NCI-H128 (cell line): ENCODE measurements around the gene RAMACL.

Experiments
- DNase-seq: peaks from one replicate; lab custom pipeline; 2025; ENCODE audit not compliant: unreplicated experiment; lab: John Stamatoyannopoulos, UW

The RAMACL gene

DNA sequence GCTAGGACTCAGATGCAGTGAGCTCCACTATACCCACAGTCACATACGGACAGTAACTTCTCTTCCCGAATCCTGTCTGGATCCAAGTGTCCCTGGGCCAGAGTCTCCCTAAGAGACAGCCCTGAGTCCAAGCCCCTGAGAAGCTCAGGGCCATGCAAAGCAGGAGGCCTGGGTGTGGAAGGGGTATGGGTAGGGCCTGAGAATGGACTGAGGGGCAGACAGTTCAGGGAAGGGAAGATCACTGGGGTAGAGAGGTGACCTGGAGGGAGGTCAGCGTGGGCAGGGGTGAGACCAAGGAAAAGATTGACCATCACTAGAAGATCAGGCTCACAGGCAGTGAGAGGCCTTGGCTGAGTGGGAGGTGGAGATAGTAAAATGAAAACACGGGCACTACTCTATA is 31.8 kb upstream of the RAMACL start:
- DNase-seq, result no peak

DNA sequence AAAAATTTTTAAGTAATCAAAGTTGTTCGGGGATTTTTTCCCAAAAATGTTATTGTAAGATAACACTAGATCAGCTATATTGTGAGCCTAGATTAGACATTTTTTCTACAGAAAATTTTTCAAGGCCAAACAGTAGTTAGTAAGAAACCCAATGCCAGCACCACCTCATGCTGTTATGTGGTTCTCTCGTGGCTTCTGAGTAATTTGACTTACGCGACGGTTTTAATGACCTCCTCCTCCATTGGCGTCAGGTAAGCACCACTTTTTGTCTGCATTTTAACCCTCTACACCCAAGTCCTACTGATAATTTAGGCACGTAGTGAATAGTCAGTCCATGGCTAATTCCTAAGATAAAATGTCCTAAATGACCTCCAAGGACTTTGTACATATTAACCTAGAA is 30.9 kb upstream of the RAMACL start:
- no peak for DNase-seq

DNA sequence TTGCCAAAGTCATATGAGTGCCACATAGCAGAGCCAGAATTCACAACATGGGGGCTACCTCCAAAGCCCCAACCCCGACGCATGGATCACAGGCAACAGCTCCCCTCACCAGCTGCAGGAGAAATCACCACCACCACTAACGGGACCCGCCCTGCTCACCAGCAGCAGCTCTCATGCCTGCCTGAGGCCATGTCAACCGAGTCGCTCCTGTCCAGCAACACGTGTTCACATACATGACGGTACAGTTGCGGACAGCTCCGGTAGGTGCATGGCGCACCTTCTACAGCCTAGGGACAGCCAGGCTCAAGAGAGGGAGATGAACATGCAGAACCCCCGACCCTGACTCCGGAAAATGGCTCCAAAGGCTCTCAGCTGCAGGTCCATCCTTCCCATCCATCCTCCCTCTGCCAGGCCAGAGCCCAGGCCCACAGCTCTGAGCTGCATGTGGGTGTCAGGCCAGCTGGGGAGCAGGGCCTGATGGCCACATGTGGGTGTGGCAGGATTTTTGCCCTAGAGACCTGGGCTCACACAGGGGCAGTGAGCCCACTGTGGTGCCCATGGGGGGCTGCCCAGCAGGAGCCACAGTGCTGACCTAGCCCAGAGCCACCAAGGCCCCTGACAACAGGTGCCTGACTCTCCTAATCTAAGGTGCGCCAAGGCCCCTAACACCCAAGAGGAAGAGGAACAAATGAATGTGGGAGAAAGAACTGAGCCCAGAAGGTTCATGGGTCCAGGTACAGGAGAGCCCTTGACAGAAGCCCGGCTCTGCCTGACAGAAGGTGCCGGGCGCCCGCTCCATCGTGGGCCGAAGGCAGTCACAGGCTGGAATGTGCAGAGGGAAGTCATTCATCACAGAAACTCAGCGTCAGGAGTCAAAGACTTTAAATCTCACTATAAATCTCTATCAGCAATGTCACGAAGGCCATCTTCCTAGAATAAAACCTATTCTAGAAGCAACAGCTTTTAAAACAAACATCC is 30.1 kb upstream of the RAMACL start:
- DNase-seq, result no peak

- no peak for DNase-seq
These were observed 28.7 kb upstream of the RAMACL start for GRCh38 chr6:166615059-166615770.

GRCh38 chr6:166614589-166614988 is 28.1 kb upstream of the RAMACL start:
- no peak for DNase-seq

GRCh38 chr6:166614171-166614583 is 27.7 kb upstream of the RAMACL start:
- DNase-seq, result no peak

DNA sequence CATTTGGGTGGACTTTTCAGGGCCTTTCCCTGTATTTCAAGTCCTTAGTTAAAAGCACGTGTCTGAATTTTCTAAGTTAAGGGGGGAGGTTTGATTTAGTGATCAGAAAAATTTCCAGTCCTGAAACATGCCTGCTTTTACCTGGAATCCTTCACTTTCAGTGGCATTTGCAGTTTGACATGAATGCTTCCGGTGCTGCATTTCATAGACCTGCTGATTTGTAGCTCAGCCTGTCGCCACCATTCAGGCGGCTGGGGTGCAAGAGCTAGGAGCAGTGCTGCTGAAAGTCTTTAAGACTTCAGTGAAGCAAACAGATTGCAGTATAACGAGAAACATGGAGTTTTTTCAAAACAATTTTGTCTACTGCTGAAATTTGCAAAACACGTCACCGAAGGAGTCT is 26.5 kb upstream of the RAMACL start:
- DNase-seq, result no peak

DNA sequence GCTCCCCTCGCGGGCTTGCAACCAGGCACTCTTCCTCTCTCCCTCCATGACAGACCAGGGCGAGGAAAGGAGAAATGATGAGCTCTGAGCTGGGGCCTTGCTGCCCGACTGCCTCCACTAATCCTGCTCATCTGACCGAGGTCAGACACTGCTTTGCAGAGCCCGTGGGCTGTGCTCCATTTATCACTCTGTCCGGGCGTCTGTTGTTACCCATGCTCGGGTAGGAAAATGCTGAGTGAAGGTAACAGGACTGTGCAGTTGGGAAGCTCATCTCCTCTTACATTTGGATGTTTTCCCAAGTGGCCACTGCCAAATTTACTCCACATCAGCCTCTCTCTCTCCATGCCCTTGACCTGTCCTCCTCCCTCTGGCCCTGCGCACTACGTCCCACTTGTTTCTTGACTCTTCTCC is 26.0 kb upstream of the RAMACL start:
- DNase-seq, result no peak

DNA sequence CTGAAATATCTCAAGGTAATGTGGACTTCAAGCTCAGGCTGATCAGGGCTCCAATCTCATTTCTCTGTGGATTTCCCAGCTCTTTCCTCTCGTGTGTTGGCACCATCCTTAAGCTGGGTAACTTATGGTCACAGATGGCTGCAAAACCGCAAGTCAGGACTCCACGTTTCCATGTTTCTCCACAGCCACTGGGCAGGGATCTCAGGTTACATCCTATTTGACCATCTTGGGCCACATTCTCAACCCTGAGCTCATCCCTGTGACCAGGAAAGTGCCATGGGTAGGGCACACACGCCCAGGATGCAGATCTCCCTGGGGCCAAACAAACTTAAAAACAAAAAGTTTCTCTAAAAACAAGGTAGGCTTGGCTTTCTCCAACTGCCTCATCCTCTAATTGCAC is 25.2 kb upstream of the RAMACL start:
- DNase-seq, result no peak

DNA sequence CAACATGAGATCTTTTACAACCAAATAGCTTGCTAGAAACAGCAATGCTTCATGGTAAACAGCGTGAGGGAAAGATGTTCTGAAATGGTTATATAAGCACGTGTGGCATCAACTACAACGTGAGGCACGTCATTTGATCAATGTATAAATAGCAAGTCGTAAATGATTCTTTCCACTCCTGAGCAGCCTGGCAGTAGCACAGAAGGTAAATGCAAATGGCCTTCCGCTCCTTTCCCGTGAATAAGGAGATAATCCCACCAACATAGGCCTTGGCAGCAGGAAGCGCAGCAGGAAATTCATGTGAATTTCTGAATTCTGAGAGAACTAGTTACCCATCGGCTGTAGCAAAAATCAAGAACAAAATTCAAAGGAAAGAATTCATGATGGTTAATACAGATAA is 23.6 kb upstream of the RAMACL start:
- DNase-seq, result no peak

- DNase-seq, result no peak
These were observed 22.3 kb upstream of the RAMACL start for GRCh38 chr6:166608774-166609173.

DNA sequence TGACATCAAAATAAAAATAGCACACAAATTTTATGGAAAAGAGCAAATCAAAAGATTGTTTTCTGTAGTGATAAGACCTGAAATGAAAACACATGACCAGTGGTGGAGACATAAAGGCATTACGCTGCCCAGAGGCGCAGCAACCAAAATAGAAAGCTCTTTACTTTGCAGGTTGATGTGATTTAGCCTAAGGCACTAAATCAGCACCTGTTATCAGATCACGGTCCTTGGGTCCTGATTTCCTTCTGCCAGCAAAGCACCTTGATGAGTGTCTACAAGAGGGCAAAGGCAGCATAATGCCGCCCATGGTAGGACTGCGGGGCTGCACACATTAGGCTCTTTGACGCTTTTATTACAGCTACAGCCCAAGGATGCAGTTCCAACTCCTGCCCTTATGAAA is 19.3 kb upstream of the RAMACL start:
- no peak for DNase-seq

DNA sequence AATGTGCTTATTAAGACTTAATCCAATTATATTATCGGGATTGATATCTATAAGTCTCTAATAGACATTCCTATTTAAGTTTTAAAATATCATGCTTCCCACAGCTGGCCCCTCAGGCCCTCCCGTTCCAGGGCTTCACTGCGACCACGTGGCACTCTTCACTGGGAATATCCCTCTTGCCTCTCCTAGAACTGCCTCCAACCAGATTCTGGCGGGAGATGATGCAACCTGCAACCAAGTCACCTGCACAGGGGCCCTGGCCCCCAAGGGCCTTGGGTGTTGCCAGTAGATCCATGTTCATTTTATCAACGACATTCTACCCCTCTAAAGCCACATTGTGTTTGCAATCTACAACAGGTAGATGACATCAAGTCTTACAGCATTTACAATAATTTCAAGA is 18.4 kb upstream of the RAMACL start:
- no peak for DNase-seq

- DNase-seq, result no peak
These were observed 17.9 kb upstream of the RAMACL start for GRCh38 chr6:166604328-166604727.

DNA sequence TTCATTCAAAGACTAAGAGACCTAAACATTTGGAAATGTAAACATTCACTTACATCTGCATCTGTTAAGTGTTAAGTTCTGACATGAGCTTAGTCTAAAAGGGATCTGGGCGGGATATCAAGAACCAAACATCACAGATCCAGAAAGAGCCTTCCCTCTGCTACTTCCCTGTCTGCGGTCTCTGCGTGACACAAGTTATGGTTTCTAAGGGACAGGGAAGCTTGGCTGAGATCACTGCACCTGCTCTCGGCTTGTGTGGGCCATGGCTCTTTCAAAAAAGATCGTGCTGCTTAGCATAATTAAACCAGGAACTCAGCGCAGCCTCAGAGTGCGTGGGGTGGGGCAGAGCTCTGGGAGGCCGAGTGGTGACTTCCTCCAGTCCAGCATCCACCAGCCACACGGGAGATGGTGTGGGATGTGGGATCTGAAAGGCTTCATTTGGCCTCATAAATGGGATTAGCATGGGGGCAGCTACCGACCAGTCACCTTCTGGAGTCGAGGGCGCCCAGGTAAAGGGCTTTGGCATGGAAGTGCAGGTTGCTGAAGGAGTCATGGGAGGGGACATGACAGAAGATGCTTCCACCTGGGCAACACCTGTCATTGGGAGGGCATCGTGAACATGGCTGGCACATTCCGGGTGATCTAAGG is 16.7 kb upstream of the RAMACL start:
- no peak for DNase-seq

DNA sequence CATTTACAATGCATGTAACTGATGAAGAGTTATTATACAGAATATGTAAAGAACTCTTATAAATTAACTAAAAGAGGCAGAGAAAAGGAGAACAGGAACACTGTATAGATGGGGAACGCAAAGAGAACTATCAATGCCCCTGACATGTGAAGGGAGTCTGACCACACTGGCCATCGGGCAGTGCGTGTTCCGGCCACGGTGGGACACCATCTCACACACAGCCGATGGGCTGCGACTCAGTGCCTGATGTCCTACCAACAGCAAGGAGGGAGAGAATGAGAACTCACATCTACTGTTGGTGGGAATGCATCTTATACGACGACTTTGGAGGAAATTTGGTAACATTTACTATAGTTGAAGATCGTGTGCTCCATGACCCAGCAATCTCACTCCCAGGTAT is 15.5 kb upstream of the RAMACL start:
- DNase-seq, result no peak

- no peak for DNase-seq
These were observed 14.5 kb upstream of the RAMACL start for GRCh38 chr6:166600931-166601330.

DNA sequence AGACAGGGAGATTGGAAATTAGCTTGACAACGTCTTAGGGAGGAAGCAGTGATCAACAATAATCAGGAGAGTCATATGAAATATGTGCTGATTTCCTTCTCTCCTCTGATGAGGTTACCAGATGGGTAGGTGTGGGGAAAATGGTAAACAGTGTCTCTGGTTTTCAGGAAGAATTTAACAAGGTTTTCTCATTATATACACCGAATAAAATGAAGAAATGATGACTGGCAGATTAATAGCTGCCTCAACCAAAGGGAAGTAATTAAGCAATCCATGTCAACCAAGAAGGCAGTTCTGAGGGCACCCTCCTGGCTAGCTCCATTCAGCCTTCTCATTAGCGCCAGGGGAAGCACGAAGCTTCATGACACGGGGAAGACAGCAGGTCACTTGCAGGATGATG is 12.7 kb upstream of the RAMACL start:
- no peak for DNase-seq

DNA sequence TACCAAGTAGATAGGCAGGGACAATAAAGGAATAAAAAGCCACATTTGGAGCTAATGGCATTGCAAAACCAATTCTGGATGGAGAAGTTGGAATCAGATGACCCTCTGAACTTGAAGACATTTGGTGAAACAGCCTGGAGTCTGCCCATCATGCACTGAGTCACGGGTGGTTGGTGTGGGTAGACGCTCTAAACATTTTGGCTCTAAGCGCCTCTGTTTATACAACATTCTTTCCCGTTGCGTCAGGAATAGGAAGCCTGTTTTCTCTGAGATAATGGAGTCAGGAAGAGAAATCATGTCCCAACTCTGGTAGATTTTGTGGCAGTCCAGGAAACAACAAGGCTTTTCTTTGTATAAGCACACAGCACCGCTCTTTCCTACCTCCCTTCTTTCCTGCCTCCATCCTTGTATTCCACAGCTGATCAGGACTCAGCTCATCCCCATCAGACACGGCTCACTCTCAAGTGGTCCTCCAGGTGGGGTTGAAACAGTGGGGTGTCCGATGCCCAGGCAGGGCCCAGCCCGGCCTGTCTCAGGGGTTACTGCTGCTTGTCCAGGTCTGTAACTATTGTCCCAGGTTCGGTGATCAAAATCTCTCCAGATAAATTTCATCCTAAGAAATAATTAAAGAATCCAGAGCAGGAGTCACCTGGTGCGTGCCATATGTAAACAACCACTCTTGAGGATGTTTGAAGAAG is 12.1 kb upstream of the RAMACL start:
- DNase-seq, result no peak

GRCh38 chr6:166597711-166598440 is 11.4 kb upstream of the RAMACL start:
- DNase-seq, result no peak
